Trophoblast cell (in vitro differentiated cells and primary cell): ENCODE measurements around the gene SLAIN1.

Experiments
- DNase-seq, 2 donors: peaks; one replicate each; pipeline ENCODE4 v3.0.0-alpha.2; 2016
- H2AFZ ChIP-seq: 2 replicates; pipeline ENCODE4 v1.6.1; 2013; ENCODE audit warnings: low read length, moderate library complexity, mild to moderate bottlenecking; ENCODE audit not compliant: insufficient read depth, poor library complexity
- H2AK5ac ChIP-seq: 2 replicates; pipeline ENCODE4 v1.6.1; 2013; ENCODE audit warnings: mild to moderate bottlenecking, low read length
- H2BK120ac ChIP-seq: 2 replicates; pipeline ENCODE4 v1.6.1; 2013; ENCODE audit warnings: low read length, mild to moderate bottlenecking, moderate library complexity; ENCODE audit not compliant: insufficient read depth, poor library complexity
- H2BK12ac ChIP-seq: 2 replicates; pipeline ENCODE4 v1.6.1; 2013; ENCODE audit warnings: mild to moderate bottlenecking, low read length, moderate library complexity
- H2BK5ac ChIP-seq: 2 replicates; pipeline ENCODE4 v1.6.1; 2013; ENCODE audit warnings: low read length, low read depth, moderate library complexity, mild to moderate bottlenecking; ENCODE audit not compliant: poor library complexity
- H3K14ac ChIP-seq: 2 replicates; pipeline ENCODE4 v1.6.1; 2013; ENCODE audit warnings: mild to moderate bottlenecking, low read length
- H3K18ac ChIP-seq: 2 replicates; pipeline ENCODE4 v1.6.1; 2013; ENCODE audit warnings: mild to moderate bottlenecking, low read length
- H3K23ac ChIP-seq: 2 replicates; pipeline ENCODE4 v1.6.1; 2013; ENCODE audit warnings: low read length
- H3K27ac ChIP-seq: 2 replicates; pipeline ENCODE4 v1.5.1; 2013; ENCODE audit warnings: low read depth, mild to moderate bottlenecking, inconsistent platforms, low read length, moderate library complexity
- H3K27me3 ChIP-seq: 2 replicates; pipeline ENCODE4 v1.6.1; 2013; ENCODE audit warnings: inconsistent platforms, mild to moderate bottlenecking, low read length, moderate library complexity; ENCODE audit not compliant: insufficient read depth
- H3K36me3 ChIP-seq, 2 experiments: 1 replicate in 1 of 2; 2 replicates in 1 of 2; pipeline ENCODE4 v1.6.1; 2013; ENCODE audit warnings: low read length in 2 of 2, mild to moderate bottlenecking in 2 of 2, moderate library complexity in 1 of 2; ENCODE audit not compliant: insufficient read depth in 2 of 2, control insufficient read depth in 1 of 2
- H3K4ac ChIP-seq: 2 replicates; pipeline ENCODE4 v1.6.1; 2013; ENCODE audit warnings: low read depth, mild to moderate bottlenecking, low read length, moderate library complexity
- H3K4me1 ChIP-seq, 2 experiments: 1 replicate in 1 of 2; 2 replicates in 1 of 2; pipeline ENCODE4 v1.6.1; 2013; ENCODE audit warnings: low read length in 2 of 2, mild to moderate bottlenecking in 2 of 2, moderate library complexity in 1 of 2; ENCODE audit not compliant: insufficient read depth in 2 of 2, control insufficient read depth in 1 of 2
- H3K4me2 ChIP-seq: 2 replicates; pipeline ENCODE4 v1.6.1; 2013; ENCODE audit warnings: inconsistent platforms, mild to moderate bottlenecking, low read length, moderate library complexity
- H3K4me3 ChIP-seq: 2 replicates; pipeline ENCODE4 v1.5.1; 2013; ENCODE audit warnings: mild to moderate bottlenecking, low read depth, low read length, inconsistent platforms
- H3K79me1 ChIP-seq: one replicate; pipeline ENCODE4 v1.6.1; 2013; ENCODE audit warnings: low read length
- H3K79me2 ChIP-seq: 2 replicates; pipeline ENCODE4 v1.6.1; 2013; ENCODE audit warnings: low read length, mild to moderate bottlenecking; ENCODE audit not compliant: control insufficient read depth, insufficient read depth, poor library complexity
- H3K9ac ChIP-seq: 2 replicates; pipeline ENCODE4 v1.6.1; 2013; ENCODE audit warnings: mild to moderate bottlenecking, low read length
- H3K9me3 ChIP-seq: 2 replicates; pipeline ENCODE4 v1.6.1; 2013; ENCODE audit warnings: low read depth, mild to moderate bottlenecking, control low read depth, inconsistent platforms, low read length; ENCODE audit not compliant: insufficient read depth
- H4K12ac ChIP-seq: 2 replicates; pipeline ENCODE4 v1.6.1; 2013; ENCODE audit warnings: low read depth, mild to moderate bottlenecking, low read length, moderate library complexity
- H4K8ac ChIP-seq: 2 replicates; pipeline ENCODE4 v1.6.1; 2013; ENCODE audit warnings: low read depth, mild to moderate bottlenecking, low read length, moderate library complexity
- H4K91ac ChIP-seq: one replicate; pipeline ENCODE4 v1.6.1; 2013; ENCODE audit warnings: low read depth, mild to moderate bottlenecking, low read length, moderate library complexity
- WGBS: extraction: QIAGEN DNeasy Blood & Tissue Kit; methylation state at CpG from one replicate; pipeline ENCODE4 v1.1.7; 2013; ENCODE audit warnings: missing lambda C conversion rate; ENCODE audit not compliant: insufficient read length, insufficient coverage; ENCODE audit errors: extremely low coverage; 5-methylcytosine and 5-hydroxymethylcytosine counted together

Gene SLAIN1

GRCh38 chr13:77728265-77729125 is 31.0 kb downstream of the SLAIN1 start:
- no peaks in the 10 kb centered on the region for H3K4me1 ChIP-seq
- H2AK5ac ChIP-seq, result no peak overlapping the region
- no peak overlapping the region for H3K18ac ChIP-seq
- H4K8ac ChIP-seq, result no peak overlapping the region
- WGBS, result no CpG with 5 or more reads among the region's 5 CpGs
- no peak overlapping the region for H2BK120ac ChIP-seq
- H2AFZ ChIP-seq, result no peak overlapping the region
- no peak overlapping the region for H2BK12ac ChIP-seq
- no peaks in the 10 kb centered on the region for H3K27me3 ChIP-seq
- H2BK5ac ChIP-seq, result no peak overlapping the region
- H3K9ac ChIP-seq, result no peak overlapping the region
- DNase-seq, result no peak
- no peaks in the 10 kb centered on the region for H3K79me2 ChIP-seq
- no peak overlapping the region for H4K12ac ChIP-seq
- no peaks in the 10 kb centered on the region for H3K79me1 ChIP-seq
- no peak overlapping the region for H3K23ac ChIP-seq
- no peaks in the 10 kb centered on the region for H3K36me3 ChIP-seq
- no peak overlapping the region for H3K14ac ChIP-seq
- no peak overlapping the region for H3K4me2 ChIP-seq
- no peaks in the 10 kb centered on the region for H3K9me3 ChIP-seq
- H4K91ac ChIP-seq, result no peak overlapping the region
- H3K4me3 ChIP-seq, result no peak overlapping the region
- no peak overlapping the region for H3K4ac ChIP-seq
- no peak overlapping the region for H3K27ac ChIP-seq

GRCh38 chr13:77729502-77730221 is 32.2 kb downstream of the SLAIN1 start:
- Histone ChIP-seq H4K91ac (no peak overlapping the region), H3K14ac (no peak overlapping the region), H2BK5ac (no peak overlapping the region), H3K27me3 (no peaks in the 10 kb centered on the region), H3K9me3 (no peaks in the 10 kb centered on the region), H3K4me1 (no peaks in the 10 kb centered on the region), H3K23ac (no peak overlapping the region), H3K79me2 (no peaks in the 10 kb centered on the region), H3K27ac (no peak overlapping the region), H2AFZ (no peak overlapping the region), H2BK12ac (no peak overlapping the region), H2AK5ac (no peak overlapping the region), H3K4me2 (no peak overlapping the region), H3K36me3 (no peaks in the 10 kb centered on the region), H3K4me3 (no peak overlapping the region), H3K9ac (no peak overlapping the region), H4K8ac (no peak overlapping the region), H4K12ac (no peak overlapping the region), H2BK120ac (no peak overlapping the region), H3K79me1 (no peaks in the 10 kb centered on the region), H3K18ac (no peak overlapping the region), H3K4ac (no peak overlapping the region)
- no peak for DNase-seq
- no CpG with 5 or more reads among the region's 8 CpGs for WGBS

GRCh38 chr13:77730572-77730971 is 33.1 kb downstream of the SLAIN1 start:
- no peak overlapping the region for H3K9ac ChIP-seq
- no peak overlapping the region for H3K4me3 ChIP-seq
- no peaks in the 10 kb centered on the region for H3K79me1 ChIP-seq
- DNase-seq, result no peak
- no peak overlapping the region for H2BK120ac ChIP-seq
- H2BK12ac ChIP-seq, result no peak overlapping the region
- H2AFZ ChIP-seq, result no peak overlapping the region
- H3K4me2 ChIP-seq, result no peak overlapping the region
- no peak overlapping the region for H2AK5ac ChIP-seq
- H3K9me3 ChIP-seq, result no peaks in the 10 kb centered on the region
- no peak overlapping the region for H3K18ac ChIP-seq
- H2BK5ac ChIP-seq, result no peak overlapping the region
- no peak overlapping the region for H3K4ac ChIP-seq
- no peaks in the 10 kb centered on the region for H3K36me3 ChIP-seq
- no CpG with 5 or more reads among the region's 1 CpG for WGBS
- no peak overlapping the region for H4K12ac ChIP-seq
- H3K4me1 ChIP-seq, result no peaks in the 10 kb centered on the region
- H4K8ac ChIP-seq, result no peak overlapping the region
- no peak overlapping the region for H3K27ac ChIP-seq
- H3K23ac ChIP-seq, result no peak overlapping the region
- H3K27me3 ChIP-seq, result no peaks in the 10 kb centered on the region
- no peaks in the 10 kb centered on the region for H3K79me2 ChIP-seq
- H3K14ac ChIP-seq, result no peak overlapping the region
- H4K91ac ChIP-seq, result no peak overlapping the region

GRCh38 chr13:77732287-77732686 is 34.8 kb downstream of the SLAIN1 start:
- H3K9me3 ChIP-seq, result no peaks in the 10 kb centered on the region
- no peak overlapping the region for H4K91ac ChIP-seq
- H3K4me1 ChIP-seq, result no peaks in the 10 kb centered on the region
- no peak overlapping the region for H4K8ac ChIP-seq
- H3K18ac ChIP-seq, result no peak overlapping the region
- no peak overlapping the region for H3K14ac ChIP-seq
- H3K79me2 ChIP-seq, result no peaks in the 10 kb centered on the region
- H2AFZ ChIP-seq, result no peak overlapping the region
- H3K4ac ChIP-seq, result no peak overlapping the region
- no peak overlapping the region for H2BK12ac ChIP-seq
- no peak overlapping the region for H3K4me2 ChIP-seq
- H4K12ac ChIP-seq, result no peak overlapping the region
- no peaks in the 10 kb centered on the region for H3K36me3 ChIP-seq
- H3K79me1 ChIP-seq, result no peaks in the 10 kb centered on the region
- WGBS, result no CpG with 5 or more reads among the region's 2 CpGs
- H3K4me3 ChIP-seq, result no peak overlapping the region
- no peak for DNase-seq
- no peak overlapping the region for H3K27ac ChIP-seq
- no peak overlapping the region for H3K23ac ChIP-seq
- no peaks in the 10 kb centered on the region for H3K27me3 ChIP-seq
- no peak overlapping the region for H3K9ac ChIP-seq
- H2BK5ac ChIP-seq, result no peak overlapping the region
- no peak overlapping the region for H2BK120ac ChIP-seq
- no peak overlapping the region for H2AK5ac ChIP-seq
